ENCODE results near the gene NOVA1.

Gene NOVA1

DNA sequence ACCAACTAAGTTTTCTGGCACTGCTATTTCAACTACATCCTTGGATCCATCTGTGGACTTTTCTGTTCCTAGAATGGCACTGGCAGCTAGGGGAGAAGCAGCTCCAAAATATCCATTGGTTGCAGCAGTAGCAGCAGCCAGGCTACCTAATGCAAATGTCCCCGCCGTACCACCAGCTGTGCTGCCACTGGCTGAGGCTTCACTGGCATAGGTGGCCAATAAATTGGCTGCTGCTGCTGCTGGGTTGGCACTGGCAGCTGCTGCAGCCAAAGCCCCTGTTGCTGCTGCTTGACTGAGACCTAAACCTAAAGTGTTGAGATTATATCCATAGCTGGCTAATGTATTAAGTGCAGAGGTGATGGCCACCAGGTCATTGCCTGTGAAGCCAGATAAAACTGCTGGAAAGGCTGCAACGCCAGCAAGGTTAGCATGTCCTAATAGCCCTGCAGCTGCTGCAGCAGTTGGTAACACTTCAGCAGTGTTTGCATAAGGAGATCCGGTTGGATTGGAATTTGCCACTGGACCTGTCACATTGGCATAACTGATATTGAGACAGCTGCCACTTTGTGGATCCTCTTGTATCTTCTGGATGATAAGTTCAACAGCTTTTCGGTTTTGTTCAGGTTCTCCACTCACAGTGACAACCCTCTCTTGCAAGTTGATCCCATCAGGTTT lies 149.5 kb downstream of the NOVA1 start:
- DNase-seq (ENCODE audit: low read depth in 1 of 2, low spot score in 1 of 2): no peak

DNA sequence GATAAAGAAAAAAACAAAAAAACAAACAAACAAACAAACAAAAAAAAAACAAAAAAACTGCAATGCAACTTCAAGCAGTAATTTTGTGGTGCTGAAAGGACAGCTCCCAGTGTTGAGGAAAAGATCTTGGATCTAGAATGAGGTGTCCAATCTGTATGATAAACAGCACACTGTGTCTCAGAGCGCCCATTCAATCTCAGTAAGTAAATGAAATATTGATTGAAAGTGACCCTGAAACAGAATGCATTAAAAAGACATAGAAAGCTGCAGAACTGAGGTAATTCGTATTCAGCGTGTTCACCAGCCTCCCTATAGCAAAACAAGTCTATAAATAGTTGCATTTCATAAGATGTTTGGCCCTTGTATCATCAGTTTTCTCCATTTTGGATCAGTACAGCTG lies 153.0 kb downstream of the NOVA1 start:
- no peak for DNase-seq (ENCODE audit: low read depth in 1 of 2, low spot score in 1 of 2)

DNA sequence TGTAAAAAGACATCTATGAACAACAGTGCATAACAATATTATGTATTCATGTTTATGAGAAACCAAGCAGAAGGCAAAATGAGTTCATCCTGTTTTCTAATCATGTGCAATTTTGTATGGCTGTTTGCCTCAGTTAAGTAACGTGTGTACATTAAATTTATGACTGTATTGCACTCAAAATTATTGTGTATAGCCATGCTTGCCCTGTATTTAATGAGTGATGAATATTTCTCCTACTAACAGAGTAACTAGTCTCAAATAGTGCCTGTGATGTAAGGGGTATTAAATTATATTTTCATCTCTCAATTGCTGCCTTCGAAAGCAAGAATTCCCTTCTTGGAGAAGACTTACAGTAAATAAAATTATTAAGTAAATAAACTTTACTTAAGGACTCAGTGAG lies 154.2 kb downstream of the NOVA1 start:
- no peak for DNase-seq (ENCODE audit: low read depth in 1 of 2, low spot score in 1 of 2)

DNA sequence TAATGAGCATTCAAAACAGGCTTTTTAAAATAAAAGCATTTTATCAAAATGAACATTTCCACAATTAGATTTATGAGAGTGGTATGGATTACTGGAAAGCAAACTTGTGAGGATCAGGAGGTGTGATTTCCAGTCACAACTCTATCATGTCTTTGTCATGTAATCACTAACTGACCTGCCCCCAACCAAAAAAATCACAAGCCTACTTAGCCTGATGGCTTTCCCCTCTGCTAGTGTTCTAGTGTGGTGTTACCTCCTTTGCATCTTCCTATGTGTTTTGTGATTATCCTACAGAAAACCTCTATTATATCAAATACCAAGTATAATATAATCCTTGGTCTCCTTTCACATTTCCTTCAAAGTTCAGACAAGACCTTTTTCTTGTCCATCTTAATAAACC lies 168.6 kb downstream of the NOVA1 start:
- DNase-seq (ENCODE audit: low read depth in 1 of 2, low spot score in 1 of 2): no peak

DNA sequence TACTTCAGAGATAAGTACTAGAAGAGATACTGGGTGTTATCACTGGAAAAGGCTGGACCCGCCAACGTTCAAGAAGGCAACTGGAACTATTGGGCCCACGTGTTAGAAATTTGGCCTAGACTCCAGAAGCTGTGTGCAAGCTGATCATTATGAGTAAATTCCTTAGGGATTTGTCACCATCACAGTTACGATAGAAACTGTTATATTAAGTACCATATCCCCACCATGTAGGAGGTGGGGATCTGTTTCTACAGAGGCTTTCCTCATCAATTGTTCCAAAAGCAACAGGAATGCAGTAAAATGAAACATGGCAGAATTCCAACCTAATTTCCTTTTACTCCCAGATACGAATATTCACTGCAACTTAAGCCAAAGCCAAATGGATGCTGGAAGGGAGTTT lies 170.7 kb downstream of the NOVA1 start:
- no peak for DNase-seq (ENCODE audit: low read depth in 1 of 2, low spot score in 1 of 2)

DNA sequence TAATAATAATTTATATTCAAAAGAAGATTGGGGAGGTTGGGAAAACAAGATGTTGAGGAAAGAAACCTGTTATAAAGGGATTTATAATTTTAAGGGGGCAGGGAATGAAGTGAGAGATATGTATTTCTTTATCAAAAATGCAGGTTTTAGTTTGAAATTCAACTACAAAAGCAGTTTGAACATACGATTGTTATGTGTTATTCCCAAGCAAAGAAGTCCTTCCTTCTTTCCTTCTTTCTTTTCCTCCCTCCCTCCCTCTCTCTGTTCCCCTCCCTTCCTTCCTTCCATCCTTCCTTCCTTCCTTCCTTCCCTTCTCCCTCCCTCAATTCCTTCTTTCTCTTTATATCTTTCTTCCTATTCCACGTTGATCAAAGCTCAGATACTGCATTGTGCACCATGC lies 173.3 kb downstream of the NOVA1 start:
- DNase-seq (ENCODE audit: low read depth in 1 of 2, low spot score in 1 of 2): no peak

DNA sequence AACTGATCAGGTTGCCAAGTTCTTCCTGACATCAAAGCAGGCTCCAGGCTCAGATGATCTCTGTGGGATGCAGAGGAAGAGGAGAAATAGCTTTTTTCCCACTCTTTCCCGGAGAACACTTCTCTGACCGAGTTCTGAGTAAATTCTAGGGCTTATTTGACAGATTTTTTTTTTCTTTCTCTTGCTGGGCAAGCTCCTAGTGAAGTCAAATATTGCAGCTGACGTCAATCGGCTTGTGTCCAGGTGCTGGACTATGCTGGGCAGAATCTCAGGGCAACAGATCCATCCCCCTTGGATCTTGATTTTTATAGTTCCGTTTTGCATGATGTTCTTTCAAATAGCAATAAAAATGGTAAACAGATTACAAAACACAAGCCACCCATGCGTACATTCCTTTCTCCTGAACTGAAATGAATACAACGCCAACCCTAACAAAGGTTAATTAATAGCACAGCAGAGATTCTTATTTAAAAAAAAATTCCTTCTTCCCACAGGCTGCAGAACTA lies 182.2 kb downstream of the NOVA1 start:
- DNase-seq (ENCODE audit: low read depth in 1 of 2, low spot score in 1 of 2): no peak

DNA sequence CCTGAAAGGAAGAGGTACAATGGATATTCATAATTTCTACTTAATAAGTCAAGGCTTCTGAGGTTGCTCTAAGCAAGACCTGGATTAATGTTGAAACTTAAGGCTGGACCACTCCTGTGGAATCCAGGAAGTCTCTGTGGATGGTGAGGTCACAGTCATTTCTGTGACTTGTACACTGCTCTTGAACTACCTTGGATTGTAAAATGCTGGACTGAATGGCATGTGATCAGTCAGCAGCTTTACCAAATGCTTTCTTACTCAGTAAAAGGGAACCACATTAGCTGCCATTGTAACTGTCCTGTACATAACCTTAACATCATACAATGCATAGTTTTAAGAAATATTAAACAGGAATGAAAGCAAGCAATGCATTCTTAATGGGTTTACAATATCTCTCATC lies 182.9 kb downstream of the NOVA1 start:
- DNase-seq (ENCODE audit: low read depth in 1 of 2, low spot score in 1 of 2): no peak

DNA sequence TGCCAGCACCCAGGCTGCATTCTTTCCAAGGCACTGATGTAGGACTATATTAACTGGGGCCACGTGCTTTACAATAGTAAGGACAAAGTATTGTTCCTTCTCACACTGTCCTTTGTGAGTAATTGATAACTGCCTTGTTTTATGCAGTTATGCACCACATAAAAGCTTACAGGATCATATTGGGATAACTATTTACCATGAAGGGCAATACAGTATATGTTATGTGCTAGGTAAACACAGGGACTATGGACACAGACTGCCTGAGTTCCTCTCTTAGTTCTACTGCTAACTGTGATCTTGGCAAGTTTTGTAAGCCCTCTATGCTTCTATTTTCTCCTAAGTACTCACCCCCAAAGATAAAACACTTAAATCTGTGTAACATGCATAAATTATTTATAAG lies 183.7 kb downstream of the NOVA1 start:
- no peak for DNase-seq (ENCODE audit: low read depth in 1 of 2, low spot score in 1 of 2)

DNA sequence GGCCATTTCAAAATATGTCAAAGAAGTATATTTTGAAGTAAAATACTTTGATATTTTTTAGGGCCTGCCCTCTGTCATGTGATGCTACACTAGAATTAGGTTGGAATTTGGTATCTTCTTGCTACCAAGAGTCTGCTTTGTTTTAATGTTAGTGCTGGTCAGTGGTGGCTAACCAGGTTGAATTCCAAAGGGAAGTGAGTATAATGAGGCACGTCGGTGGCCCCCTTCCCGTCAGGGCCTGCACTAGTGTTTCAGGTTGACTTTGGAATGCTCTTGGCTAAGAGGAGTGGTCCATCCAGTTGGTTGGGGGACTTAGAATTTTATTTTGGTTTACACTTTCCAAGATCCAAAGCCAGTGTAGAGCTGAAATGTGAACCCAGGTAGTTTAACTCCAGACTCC lies 185.4 kb downstream of the NOVA1 start:
- no peak for DNase-seq (ENCODE audit: low read depth in 1 of 2, low spot score in 1 of 2)

DNA sequence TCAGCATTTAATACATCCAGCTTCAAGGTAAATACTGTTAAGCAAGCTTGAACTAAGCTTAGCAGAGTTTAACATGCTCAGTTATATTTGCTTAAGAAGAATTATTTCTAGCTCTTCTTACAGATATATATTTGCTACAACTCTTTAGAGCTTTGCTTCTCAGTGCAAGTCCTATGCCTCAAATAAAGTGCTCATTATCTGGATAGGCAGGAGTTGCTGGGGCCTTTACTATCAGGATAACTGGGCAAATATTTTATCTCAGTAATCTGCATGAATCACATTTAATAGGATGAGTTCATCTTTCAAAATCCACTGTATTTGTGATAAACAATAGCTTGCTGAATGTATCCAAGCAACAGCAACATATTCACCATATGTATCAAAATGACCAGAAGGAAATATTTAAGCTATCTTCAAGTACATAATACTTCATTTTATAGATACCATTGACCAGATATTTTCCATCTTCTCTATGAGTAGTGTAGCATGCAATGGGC lies 187.6 kb downstream of the NOVA1 start:
- no peak for DNase-seq (ENCODE audit: low read depth in 1 of 2, low spot score in 1 of 2)

DNA sequence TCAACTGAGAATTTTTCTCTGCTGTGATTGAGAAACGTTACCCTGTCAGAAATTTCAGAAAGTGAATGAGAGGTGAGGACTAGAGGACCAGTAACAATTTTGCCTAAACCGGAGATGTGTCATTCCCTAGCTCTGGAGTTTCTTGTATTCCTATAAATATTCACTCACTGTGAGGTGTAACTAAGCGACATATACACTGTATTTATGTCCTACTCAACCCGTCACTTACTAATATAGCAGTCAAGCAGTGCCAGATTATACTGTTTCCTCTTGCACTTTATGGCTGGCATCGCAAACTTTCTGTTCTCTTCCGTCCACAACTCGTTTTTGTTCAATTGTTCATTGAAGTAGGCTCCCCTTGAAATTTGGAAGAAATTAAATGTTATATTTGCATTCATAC lies 192.9 kb downstream of the NOVA1 start:
- no peak for DNase-seq (ENCODE audit: low read depth in 1 of 2, low spot score in 1 of 2)

DNA sequence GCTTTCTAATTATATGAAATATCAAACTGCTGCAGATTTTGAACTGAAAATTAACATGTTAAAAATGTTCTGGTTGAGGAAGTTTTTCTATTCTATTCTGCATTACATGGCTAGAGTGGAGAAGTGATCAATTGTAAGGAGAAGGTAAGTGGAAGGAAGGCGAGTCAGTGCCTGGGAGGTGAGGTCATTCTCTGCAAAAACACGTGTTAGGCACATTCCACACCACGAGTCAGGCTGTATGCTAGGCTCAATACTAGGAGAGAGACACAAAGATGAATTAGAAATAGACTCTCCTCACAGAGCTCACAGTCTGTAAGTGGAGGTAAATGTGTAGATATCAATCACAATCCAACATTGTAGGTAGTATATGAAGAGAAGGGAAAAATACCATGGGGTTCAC lies 194.1 kb downstream of the NOVA1 start:
- no peak for DNase-seq (ENCODE audit: low read depth in 1 of 2, low spot score in 1 of 2)

DNA sequence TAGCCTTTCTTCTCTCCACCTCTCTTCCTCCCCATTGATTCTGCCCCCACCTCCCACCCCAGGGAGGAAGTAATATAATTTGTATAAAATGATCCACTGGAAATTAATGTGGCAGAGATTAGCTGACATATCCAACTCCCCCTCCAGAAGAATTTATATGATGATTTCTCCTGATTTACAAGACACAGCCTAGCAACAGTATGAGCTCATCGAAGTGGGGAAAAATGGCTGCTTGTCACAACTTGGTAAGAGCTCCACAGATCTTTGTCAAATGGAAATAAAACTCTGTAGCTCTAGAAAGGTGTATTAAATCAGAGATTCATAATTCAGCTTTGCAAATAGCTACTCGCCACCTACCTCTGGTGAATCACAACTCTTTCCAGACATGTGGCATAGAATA lies 195.7 kb downstream of the NOVA1 start:
- no peak for DNase-seq (ENCODE audit: low read depth in 1 of 2, low spot score in 1 of 2)

DNA sequence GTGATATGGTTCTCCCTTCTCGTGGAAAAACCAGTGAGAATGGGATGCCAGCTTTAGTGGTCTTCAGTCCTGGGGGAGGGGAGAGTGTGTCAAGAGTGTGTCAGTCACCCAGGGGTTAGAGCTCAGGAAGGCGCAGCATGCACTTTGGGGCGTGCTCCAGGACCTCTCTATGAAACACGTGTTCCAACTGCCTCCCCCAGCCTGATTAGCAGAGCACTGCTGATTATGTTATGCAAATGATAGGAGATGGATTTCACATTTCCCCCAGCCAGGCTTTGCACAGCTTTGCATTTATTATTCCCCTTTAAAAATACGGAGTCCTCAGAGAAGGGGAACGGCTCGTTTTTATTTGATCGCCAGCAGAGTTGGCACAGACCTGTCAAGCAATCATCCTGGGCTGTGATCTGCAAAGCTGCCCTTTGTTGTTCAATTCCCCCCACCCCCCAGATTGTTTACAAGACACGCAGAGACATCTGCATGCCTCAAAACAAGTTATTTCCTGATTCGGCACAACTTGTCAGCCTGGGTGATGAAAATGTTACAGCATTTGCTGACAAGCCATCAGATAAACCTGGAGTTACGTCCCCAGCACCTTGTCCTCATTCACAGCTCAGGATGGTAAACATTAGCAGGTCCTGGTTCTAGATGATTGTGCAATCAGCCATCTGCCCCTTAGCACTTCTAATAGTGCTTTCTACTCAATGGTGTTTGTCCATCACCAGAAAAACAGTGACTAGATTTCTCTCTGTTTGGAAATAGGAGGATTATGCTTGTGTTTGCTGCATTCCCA lies 196.5 kb downstream of the NOVA1 start:
- DNase-seq (ENCODE audit: low read depth in 1 of 2, low spot score in 1 of 2): no peak

DNA sequence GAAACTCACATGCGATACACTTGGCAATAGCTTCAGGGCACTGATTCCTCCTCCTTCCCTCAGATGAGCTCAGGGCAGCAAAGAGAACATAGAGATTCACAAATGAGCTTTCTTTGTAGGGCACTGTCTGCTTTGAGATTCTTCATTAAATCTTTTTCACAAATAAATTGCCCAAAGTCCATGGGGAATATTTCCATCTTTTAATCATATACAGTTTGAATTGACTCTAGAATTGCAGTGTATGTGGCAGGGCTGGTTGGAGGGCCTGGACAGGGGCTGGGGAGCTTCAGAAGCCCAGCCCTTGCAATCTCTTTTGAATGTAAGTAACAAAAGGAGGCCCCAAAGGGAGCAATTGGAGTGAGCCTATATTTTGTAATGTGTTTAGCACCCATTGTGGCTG lies 197.5 kb downstream of the NOVA1 start:
- DNase-seq (ENCODE audit: low read depth in 1 of 2, low spot score in 1 of 2): no peak

DNA sequence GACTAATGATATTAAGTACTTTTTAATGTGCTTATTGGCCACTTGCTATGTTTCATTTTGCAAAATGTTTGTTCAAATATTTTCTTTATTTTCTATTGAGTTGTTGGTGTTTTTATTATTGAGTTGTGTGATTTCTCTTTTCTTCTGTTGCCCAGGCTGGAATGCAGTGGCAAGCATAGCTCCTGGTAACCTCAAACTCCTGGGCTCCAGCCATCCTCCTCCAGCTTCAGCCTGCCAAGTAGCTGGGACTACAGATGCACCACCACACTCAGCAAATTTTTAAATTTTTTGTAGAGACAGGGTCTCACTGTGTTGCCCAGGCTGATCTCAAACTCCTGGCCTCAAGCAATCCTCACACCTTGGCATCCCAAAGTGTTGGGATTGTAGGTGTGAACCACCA lies 199.2 kb downstream of the NOVA1 start:
- no peak for DNase-seq (ENCODE audit: low read depth in 1 of 2, low spot score in 1 of 2)
